Activated B cell treated with CpG ODN at 0.5 μM for 24 hours (primary cell): Measurements from ENCODE around the gene SDC4. TPM values are rescaled to one million over a fixed set of nuclear protein-coding genes. Genes with fewer than 3 reads are reported as not detected.

Experiments
- ATAC-seq: fragments of 200-7000 bp; cut with Tn5 transposase; one replicate; pipeline ENCODE4 v1.10.0; 2021; ENCODE audit warnings: low read depth, mild to moderate bottlenecking, moderate library complexity
- CTCF ChIA-PET: fragments of 350-600 bp; sonication (Branson Sonifier 250); formaldehyde crosslinking; loops from one replicate; lab custom pipeline; 2021; ENCODE audit warnings: antibody characterized with exemption; lab: Charles Lee
- POLR2A ChIA-PET: fragments of 350-600 bp; sonication (Branson Sonifier 250); formaldehyde crosslinking; loops from one replicate; lab custom pipeline; 2021; ENCODE audit warnings: antibody characterized with exemption; lab: Charles Lee
- DNase-seq: peaks from one replicate; pipeline ENCODE4 v3.0.0; 2022
- H3K27ac Mint-ChIP-seq: one replicate; pipeline ENCODE4 v1.8.0; 2020; ENCODE audit warnings: mixed read lengths
- H3K27me3 Mint-ChIP-seq: one replicate; pipeline ENCODE4 v1.8.0; 2021; ENCODE audit warnings: mixed read lengths
- H3K36me3 Mint-ChIP-seq: one replicate; pipeline ENCODE4 v1.8.0; 2021; ENCODE audit warnings: low read depth, mixed read lengths
- H3K4me1 Mint-ChIP-seq: one replicate; pipeline ENCODE4 v1.8.0; 2021; ENCODE audit warnings: mixed read lengths
- H3K4me3 Mint-ChIP-seq: one replicate; pipeline ENCODE4 v1.8.0; 2020; ENCODE audit warnings: mild to moderate bottlenecking, mixed read lengths
- H3K9me3 Mint-ChIP-seq: one replicate; pipeline ENCODE4 v1.8.0; 2020; ENCODE audit warnings: mixed read lengths
- CTCF ChIP-seq: fragments of 200-600 bp; IDR thresholded peaks from one replicate; pipeline ENCODE4 v1.8.0; 2022; ENCODE audit warnings: antibody characterized with exemption, mild to moderate bottlenecking
- intact Hi-C: fragments of 100-400 bp; cut with micrococcal nuclease; formaldehyde crosslinking; loops from one replicate; pipeline ENCODE4 v1.15.1; 2024
- total RNA-seq: library from RNA; stranded (reverse); gene quantifications from 2 replicates; pipeline ENCODE4 v1.2.3, GENCODE V29; 2022

SDC4 gene
- total RNA-seq, 1 donor from 2014 or later = not detected

- ATAC-seq = no peak
- H3K27ac Mint-ChIP-seq = no peak overlapping the region
- intact Hi-C loops = no loop called here
- peaks cover 18% of the 10 kb centered on the region for H3K4me1 Mint-ChIP-seq
- no peak overlapping the region for H3K4me3 Mint-ChIP-seq
- no peak for DNase-seq
- H3K36me3 Mint-ChIP-seq = no peaks in the 10 kb centered on the region
- peaks cover 24% of the 10 kb centered on the region for H3K27me3 Mint-ChIP-seq
- CTCF ChIA-PET = no interaction called here
- POLR2A ChIA-PET = no interaction called here
- no peaks in the 10 kb centered on the region for H3K9me3 Mint-ChIP-seq
- no peak for TF ChIP-seq CTCF
Measured at GRCh38 chr20:45288860-45289259, 59.4 kb downstream of the SDC4 start.

GRCh38 chr20:45288376-45288775 is 59.8 kb downstream of the SDC4 start:
- intact Hi-C loops = no loop called here
- TF ChIP-seq CTCF = no peak
- DNase-seq (no peak), ATAC-seq (no peak)
- Mint-ChIP-seq H3K4me3 (no peak overlapping the region), H3K4me1 (peaks cover 15% of the 10 kb centered on the region), H3K36me3 (no peaks in the 10 kb centered on the region), H3K27me3 (peaks cover 26% of the 10 kb centered on the region), H3K9me3 (no peaks in the 10 kb centered on the region), H3K27ac (no peak overlapping the region)
- ChIA-PET POLR2A (no interaction called here), CTCF (interaction anchor here (1.4 kb wide), 1 partner anchor 31 kb away, joined by 3 read pairs; no protein-coding TSS in a partner anchor)

GRCh38 chr20:45283551-45284057 is 64.6 kb downstream of the SDC4 start:
- POLR2A ChIA-PET = no interaction called here
- no peak for TF ChIP-seq CTCF
- H3K36me3 Mint-ChIP-seq = no peaks in the 10 kb centered on the region
- intact Hi-C loops = no loop called here
- CTCF ChIA-PET = interaction anchor here (1.2 kb wide), 1 partner anchor 10 kb away, joined by 4 read pairs; no protein-coding TSS in a partner anchor
- DNase-seq (no peak), ATAC-seq (no peak)
- peaks cover 40% of the 10 kb centered on the region for H3K27me3 Mint-ChIP-seq
- no peak overlapping the region for H3K4me3 Mint-ChIP-seq
- H3K4me1 Mint-ChIP-seq = no peaks in the 10 kb centered on the region
- no peak overlapping the region for H3K27ac Mint-ChIP-seq
- no peaks in the 10 kb centered on the region for H3K9me3 Mint-ChIP-seq

- TF ChIP-seq CTCF = no peak
- intact Hi-C loops = no loop called here
- H3K9me3 Mint-ChIP-seq = no peaks in the 10 kb centered on the region
- POLR2A ChIA-PET = no interaction called here
- peaks cover 37% of the 10 kb centered on the region for H3K27me3 Mint-ChIP-seq
- no peaks in the 10 kb centered on the region for H3K36me3 Mint-ChIP-seq
- no peaks in the 10 kb centered on the region for H3K4me1 Mint-ChIP-seq
- no peak overlapping the region for H3K27ac Mint-ChIP-seq
- ATAC-seq (no peak), DNase-seq (no peak)
- H3K4me3 Mint-ChIP-seq = no peak overlapping the region
- CTCF ChIA-PET = no interaction called here
Measured at GRCh38 chr20:45282700-45283550, 65.3 kb downstream of the SDC4 start.

- Mint-ChIP-seq H3K27ac (no peak overlapping the region), H3K4me3 (no peak overlapping the region), H3K27me3 (peaks cover 39% of the 10 kb centered on the region), H3K9me3 (no peaks in the 10 kb centered on the region), H3K4me1 (no peaks in the 10 kb centered on the region), H3K36me3 (no peaks in the 10 kb centered on the region)
- POLR2A ChIA-PET = no interaction called here
- DNase-seq = no peak
- no peak for ATAC-seq
- TF ChIP-seq CTCF = no peak
- intact Hi-C loops = no loop called here
- CTCF ChIA-PET = no interaction called here
Measured at GRCh38 chr20:45279992-45280391, 68.2 kb downstream of the SDC4 start.
